ENCODE results near the gene MIPEP.

DNA sequence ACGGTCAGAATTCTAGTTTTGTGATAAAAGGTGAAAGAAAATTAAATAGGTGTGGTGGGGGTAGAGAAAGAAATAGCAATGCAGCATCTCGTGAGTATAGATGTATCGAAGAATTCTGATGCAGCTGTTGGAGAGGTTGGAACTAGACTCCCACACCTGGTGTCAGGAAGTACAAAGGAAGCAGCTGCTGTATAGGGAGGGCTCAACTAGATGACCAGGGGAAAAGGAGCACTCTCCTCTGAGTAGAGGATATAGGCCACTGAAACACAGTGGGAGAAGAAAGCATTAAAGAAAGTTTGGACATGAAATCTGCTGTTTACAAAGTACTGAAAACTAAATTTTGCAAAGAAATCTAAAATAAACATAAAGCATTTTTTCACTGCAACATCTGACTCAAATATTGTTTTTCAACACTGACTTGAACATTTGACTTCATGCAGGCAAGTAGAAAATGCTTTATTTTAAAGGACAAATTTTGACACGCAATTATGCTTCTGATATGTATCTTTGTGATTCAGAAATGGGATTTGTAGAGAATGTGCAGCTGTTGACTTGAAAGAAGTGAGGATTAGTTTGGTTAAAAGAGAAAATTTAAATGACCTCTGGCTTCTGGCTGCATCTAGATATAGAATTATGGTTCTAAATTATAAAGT lies 82.2 kb downstream of the MIPEP start:
- TF ChIP-seq, protein P1, sequence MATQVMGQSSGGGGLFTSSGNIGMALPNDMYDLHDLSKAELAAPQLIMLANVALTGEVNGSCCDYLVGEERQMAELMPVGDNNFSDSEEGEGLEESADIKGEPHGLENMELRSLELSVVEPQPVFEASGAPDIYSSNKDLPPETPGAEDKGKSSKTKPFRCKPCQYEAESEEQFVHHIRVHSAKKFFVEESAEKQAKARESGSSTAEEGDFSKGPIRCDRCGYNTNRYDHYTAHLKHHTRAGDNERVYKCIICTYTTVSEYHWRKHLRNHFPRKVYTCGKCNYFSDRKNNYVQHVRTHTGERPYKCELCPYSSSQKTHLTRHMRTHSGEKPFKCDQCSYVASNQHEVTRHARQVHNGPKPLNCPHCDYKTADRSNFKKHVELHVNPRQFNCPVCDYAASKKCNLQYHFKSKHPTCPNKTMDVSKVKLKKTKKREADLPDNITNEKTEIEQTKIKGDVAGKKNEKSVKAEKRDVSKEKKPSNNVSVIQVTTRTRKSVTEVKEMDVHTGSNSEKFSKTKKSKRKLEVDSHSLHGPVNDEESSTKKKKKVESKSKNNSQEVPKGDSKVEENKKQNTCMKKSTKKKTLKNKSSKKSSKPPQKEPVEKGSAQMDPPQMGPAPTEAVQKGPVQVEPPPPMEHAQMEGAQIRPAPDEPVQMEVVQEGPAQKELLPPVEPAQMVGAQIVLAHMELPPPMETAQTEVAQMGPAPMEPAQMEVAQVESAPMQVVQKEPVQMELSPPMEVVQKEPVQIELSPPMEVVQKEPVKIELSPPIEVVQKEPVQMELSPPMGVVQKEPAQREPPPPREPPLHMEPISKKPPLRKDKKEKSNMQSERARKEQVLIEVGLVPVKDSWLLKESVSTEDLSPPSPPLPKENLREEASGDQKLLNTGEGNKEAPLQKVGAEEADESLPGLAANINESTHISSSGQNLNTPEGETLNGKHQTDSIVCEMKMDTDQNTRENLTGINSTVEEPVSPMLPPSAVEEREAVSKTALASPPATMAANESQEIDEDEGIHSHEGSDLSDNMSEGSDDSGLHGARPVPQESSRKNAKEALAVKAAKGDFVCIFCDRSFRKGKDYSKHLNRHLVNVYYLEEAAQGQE (IDR thresholded peaks at IDR 0.05; ENCODE audit: insufficient replicate concordance, low read depth) = no peak
- TF ChIP-seq, protein P2, sequence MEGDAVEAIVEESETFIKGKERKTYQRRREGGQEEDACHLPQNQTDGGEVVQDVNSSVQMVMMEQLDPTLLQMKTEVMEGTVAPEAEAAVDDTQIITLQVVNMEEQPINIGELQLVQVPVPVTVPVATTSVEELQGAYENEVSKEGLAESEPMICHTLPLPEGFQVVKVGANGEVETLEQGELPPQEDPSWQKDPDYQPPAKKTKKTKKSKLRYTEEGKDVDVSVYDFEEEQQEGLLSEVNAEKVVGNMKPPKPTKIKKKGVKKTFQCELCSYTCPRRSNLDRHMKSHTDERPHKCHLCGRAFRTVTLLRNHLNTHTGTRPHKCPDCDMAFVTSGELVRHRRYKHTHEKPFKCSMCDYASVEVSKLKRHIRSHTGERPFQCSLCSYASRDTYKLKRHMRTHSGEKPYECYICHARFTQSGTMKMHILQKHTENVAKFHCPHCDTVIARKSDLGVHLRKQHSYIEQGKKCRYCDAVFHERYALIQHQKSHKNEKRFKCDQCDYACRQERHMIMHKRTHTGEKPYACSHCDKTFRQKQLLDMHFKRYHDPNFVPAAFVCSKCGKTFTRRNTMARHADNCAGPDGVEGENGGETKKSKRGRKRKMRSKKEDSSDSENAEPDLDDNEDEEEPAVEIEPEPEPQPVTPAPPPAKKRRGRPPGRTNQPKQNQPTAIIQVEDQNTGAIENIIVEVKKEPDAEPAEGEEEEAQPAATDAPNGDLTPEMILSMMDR (IDR thresholded peaks at IDR 0.05; ENCODE audit: insufficient read depth, low read length) = no peak
- no peak for TF ChIP-seq POLR2AphosphoS5 (IDR thresholded peaks at IDR 0.05; ENCODE audit: low read depth)

Data from HL-60 (cell line).